Aorta (tissue), 5 donors: ENCODE data around the gene HOXB3. TPM values are rescaled to one million over a fixed set of nuclear protein-coding genes. Genes with fewer than 3 reads are reported as not detected.
A peak's percentile ranks its signal among the peaks of the same experiment; 100 is the strongest.

Source experiments
- ATAC-seq: fragments of 200-7000 bp; cut with Tn5 transposase; one replicate; pipeline ENCODE4 v1.9.1; 2022; ENCODE audit warnings: moderate library complexity; ENCODE audit not compliant: low FRiP score
- DNase-seq, 2 donors: peaks; one replicate each; pipeline ENCODE4 v3.0.0-alpha.2; 2020
- H3K27ac ChIP-seq, 2 donors: one replicate each; pipeline ENCODE4 v1.5.1; 2013; ENCODE audit warnings: low read length in 2 of 2, mild to moderate bottlenecking in 2 of 2, moderate library complexity in 2 of 2, control low read depth in 1 of 2, inconsistent platforms in 1 of 2, low read depth in 1 of 2
- H3K27me3 ChIP-seq, 2 donors: one replicate each; pipeline ENCODE4 v1.6.1; 2013; ENCODE audit warnings: control low read depth in 1 of 2, low read length in 1 of 2, mild to moderate bottlenecking in 1 of 2, moderate library complexity in 1 of 2; ENCODE audit not compliant: insufficient read depth in 2 of 2, control insufficient read depth in 1 of 2
- H3K36me3 ChIP-seq, 2 donors: one replicate each; pipeline ENCODE4 v1.6.1; 2013; ENCODE audit warnings: control low read depth in 1 of 2, low read length in 1 of 2, mild to moderate bottlenecking in 1 of 2; ENCODE audit not compliant: insufficient read depth in 2 of 2, control insufficient read depth in 1 of 2
- H3K4me1 ChIP-seq, 2 donors: one replicate each; pipeline ENCODE4 v1.6.1; 2013; ENCODE audit warnings: low read length in 2 of 2, control low read depth in 1 of 2, mild to moderate bottlenecking in 1 of 2, moderate library complexity in 1 of 2; ENCODE audit not compliant: insufficient read depth in 2 of 2, control insufficient read depth in 1 of 2
- H3K4me3 ChIP-seq, 2 donors: one replicate each; pipeline ENCODE4 v1.5.1; 2013; ENCODE audit warnings: low read length in 2 of 2, control low read depth in 1 of 2, mild to moderate bottlenecking in 1 of 2
- H3K9me3 ChIP-seq: one replicate; pipeline ENCODE4 v1.6.1; 2013; ENCODE audit warnings: mild to moderate bottlenecking, low read length; ENCODE audit not compliant: control insufficient read depth
- WGBS, 2 donors: extraction: QIAGEN DNeasy Blood & Tissue Kit; methylation state at CpG; one replicate each; pipeline ENCODE4 v1.1.7; 2013; 5-methylcytosine and 5-hydroxymethylcytosine counted together
- intact Hi-C, 2 donors: fragments of 100-400 bp; cut with DNase I; formaldehyde crosslinking; loops; one replicate each; pipeline versions ENCODE4 v1.14.2 to v1.15.0; 2022
- polyA plus RNA-seq, 2 donors: library from polyadenylated mRNA; stranded (reverse); fragments of 200-250 nt; gene quantifications; one replicate each; pipeline ENCODE4 v1.2.3, GENCODE V29; 2013
- total RNA-seq, 2 donors: library from RNA; stranded (reverse); fragmentation: NEBNext Ultra II Directional; extraction: Animal tissue kit (Norgen Biotek cat#: 25700); gene quantifications; one replicate each; pipeline ENCODE4 v1.2.1, GENCODE V29; 2021
- donor health status: healthy with polysubstance abuse.
- donor health status: Bipolar disorder and iron deficiency.
- donor health status: DM: no; HTN: no; CAD: no.
- donor health status: DM: no; HTN: no; CAD: no.
- donor health status: DM: yes; HTN: yes; CAD: no.

The HOXB3 gene
- total and polyA plus RNA-seq, 4 donors, result 2.4 to 62.9 (median 25.3) TPM

DNA sequence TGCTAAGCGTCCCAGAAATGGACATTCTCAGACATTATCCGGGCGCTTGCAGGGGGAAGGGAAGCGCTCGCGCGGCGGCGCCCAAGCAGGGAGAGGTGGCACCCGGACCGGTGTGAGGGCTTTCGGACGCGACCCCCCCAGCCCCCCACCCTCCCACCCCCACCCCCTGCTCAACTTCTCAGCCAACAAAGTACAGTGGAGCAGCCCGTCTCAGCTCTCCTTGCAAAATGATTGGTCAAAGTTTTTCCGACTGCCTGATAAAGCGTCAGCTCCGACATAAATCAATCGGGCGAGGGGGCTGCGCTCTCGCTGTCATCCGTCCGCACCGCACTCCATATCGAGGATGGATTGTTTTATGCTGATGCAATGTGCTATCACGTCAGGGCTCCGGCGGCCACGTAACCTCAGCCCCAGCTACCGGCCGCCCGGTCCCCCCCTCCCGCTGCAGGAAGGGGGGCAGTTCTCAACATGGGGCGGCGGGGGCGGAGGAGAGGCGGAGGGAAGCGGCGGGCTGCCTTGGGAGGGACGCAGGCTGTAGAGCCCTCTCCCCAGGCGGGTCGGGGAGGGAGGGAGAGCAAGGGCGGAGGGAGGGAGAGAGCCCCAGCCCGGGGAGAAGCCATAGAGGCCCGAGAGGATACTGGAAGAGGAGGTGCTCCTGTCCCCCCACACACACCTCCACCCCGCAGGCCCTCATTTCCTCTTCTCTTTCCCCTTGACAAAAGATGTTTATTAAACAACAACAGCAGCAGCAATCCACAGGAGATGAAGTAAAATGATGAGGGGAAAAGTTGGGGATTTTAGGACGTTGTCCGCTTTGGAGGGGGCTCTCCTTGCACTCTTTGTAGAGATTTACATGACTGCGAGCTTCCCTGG lies 36.4 kb upstream of the HOXB3 start, which contains the start of gene HOXB9:
Gene HOXB9 (minus strand): TSS at position 114 of the 873 bp plus-strand sequence. CDS start 89 bp downstream, at position 25.
- WGBS, 2 donors, result 2% methylated on average over 38 to 50 of the region's 50 CpGs
- Histone ChIP-seq H3K4me3 (peak within 1 kb of the TSS; percentile 11 to 29), H3K36me3 (no peaks in the 10 kb centered on the region), H3K9me3 (no peaks in the 10 kb centered on the region), H3K27ac (no peak within 1 kb of the TSS), H3K4me1 (no peaks in the 10 kb centered on the region), H3K27me3 (no peaks in the 10 kb centered on the region)
- ATAC-seq (no peak), DNase-seq (peak; percentile 50 to 82)
- intact Hi-C loops, result no loop called here

- H3K9me3 ChIP-seq, result no peaks in the 10 kb centered on the region
- H3K4me1 ChIP-seq, result no peaks in the 10 kb centered on the region
- peak overlapping the region; percentile 11 to 29 for H3K4me3 ChIP-seq
- H3K27me3 ChIP-seq, result no peaks in the 10 kb centered on the region
- peak; percentile 15 for ATAC-seq
- DNase-seq, result peak in 1 of 2 donors; percentile 80
- H3K27ac ChIP-seq, result no peak overlapping the region
- 1% methylated on average over 58 to 69 of the region's 69 CpGs for WGBS, 2 donors
- intact Hi-C loops, result no loop called here
- H3K36me3 ChIP-seq, result no peaks in the 10 kb centered on the region
These were observed 35.6 kb upstream of the HOXB3 start for GRCh38 chr17:48625495-48626244.

GRCh38 chr17:48624544-48625494 lies 34.8 kb upstream of the HOXB3 start:
- peak; percentile 61 for ATAC-seq
- intact Hi-C loops, result loop anchor here in 1 of 2 donors (5.0 kb wide), 1 partner anchor 293 kb away; no protein-coding TSS in a partner anchor
- Histone ChIP-seq H3K4me3 (no peak overlapping the region), H3K4me1 (no peaks in the 10 kb centered on the region), H3K36me3 (no peaks in the 10 kb centered on the region), H3K9me3 (no peaks in the 10 kb centered on the region), H3K27me3 (no peaks in the 10 kb centered on the region), H3K27ac (no peak overlapping the region)
- DNase-seq, result no peak
- 4 to 5% methylated on average over 55 to 66 of the region's 66 CpGs for WGBS, 2 donors

GRCh38 chr17:48624118-48624517 lies 34.1 kb upstream of the HOXB3 start:
- no peaks in the 10 kb centered on the region for H3K36me3 ChIP-seq
- H3K27me3 ChIP-seq, result no peaks in the 10 kb centered on the region
- 57 to 59% methylated on average over 5 of the region's 5 CpGs for WGBS, 2 donors
- H3K27ac ChIP-seq, result no peak overlapping the region
- DNase-seq (no peak), ATAC-seq (no peak)
- no peak overlapping the region for H3K4me3 ChIP-seq
- intact Hi-C loops, result loop anchor here in 1 of 2 donors (5.0 kb wide), 1 partner anchor 292 kb away; no protein-coding TSS in a partner anchor
- H3K4me1 ChIP-seq, result no peaks in the 10 kb centered on the region
- H3K9me3 ChIP-seq, result no peaks in the 10 kb centered on the region

GRCh38 chr17:48623583-48623982 lies 33.5 kb upstream of the HOXB3 start:
- 40 to 52% methylated on average over 4 of the region's 4 CpGs for WGBS, 2 donors
- Histone ChIP-seq H3K27me3 (no peaks in the 10 kb centered on the region), H3K9me3 (no peaks in the 10 kb centered on the region), H3K27ac (no peak overlapping the region), H3K36me3 (no peaks in the 10 kb centered on the region), H3K4me1 (no peaks in the 10 kb centered on the region), H3K4me3 (no peak overlapping the region)
- ATAC-seq (no peak), DNase-seq (no peak)
- intact Hi-C loops, result loop anchor here in 1 of 2 donors (5.0 kb wide), 1 partner anchor 291 kb away; no protein-coding TSS in a partner anchor

- 55 to 59% methylated on average over 11 of the region's 11 CpGs for WGBS, 2 donors
- Histone ChIP-seq H3K4me3 (no peak overlapping the region), H3K27me3 (no peaks in the 10 kb centered on the region), H3K27ac (no peak overlapping the region), H3K4me1 (no peaks in the 10 kb centered on the region), H3K36me3 (no peaks in the 10 kb centered on the region), H3K9me3 (no peaks in the 10 kb centered on the region)
- intact Hi-C loops, result loop anchor here in 1 of 2 donors (5.0 kb wide), 1 partner anchor 291 kb away; no protein-coding TSS in a partner anchor
- ATAC-seq (no peak), DNase-seq (no peak)
These were observed 32.8 kb upstream of the HOXB3 start for GRCh38 chr17:48622857-48623256.

GRCh38 chr17:48621410-48622392 lies 31.7 kb upstream of the HOXB3 start:
- Histone ChIP-seq H3K36me3 (no peaks in the 10 kb centered on the region), H3K4me1 (no peaks in the 10 kb centered on the region), H3K27me3 (no peaks in the 10 kb centered on the region), H3K9me3 (no peaks in the 10 kb centered on the region), H3K4me3 (no peak overlapping the region), H3K27ac (no peak overlapping the region)
- WGBS, 2 donors, result 31 to 40% methylated on average over 41 of the region's 41 CpGs
- no peak for ATAC-seq
- no peak for DNase-seq
- intact Hi-C loops, result loop anchor here in 1 of 2 donors (5.0 kb wide), 1 partner anchor 289 kb away; no protein-coding TSS in a partner anchor
